Upper lobe of left lung (tissue), 6 donors: ENCODE data around the gene AKR1C1. TPM values are rescaled to one million over a fixed set of nuclear protein-coding genes. Genes with fewer than 3 reads are reported as not detected.
"Not testable (repeated sequence)": the region's sequence is repeated elsewhere in the genome, so short reads cannot be mapped to it uniquely, and the experiment has no call there.

Experiments used
- ATAC-seq, 2 donors: fragments of 200-7000 bp; cut with Tn5 transposase; one replicate each; pipeline ENCODE4 v1.9.1; 2022; ENCODE audit warnings: mild to moderate bottlenecking in 2 of 2, moderate library complexity in 2 of 2; ENCODE audit not compliant: low FRiP score in 2 of 2
- DNase-seq, 2 donors: peaks; one replicate each; pipeline ENCODE4 v3.0.0-alpha.2; 2019 to 2020
- H3K27ac ChIP-seq, 4 donors: fragments of 200-600 bp; sonication (generic); one replicate each; pipeline ENCODE4 v1.5.1; 2016 to 2019
- H3K27me3 ChIP-seq, 4 donors: fragments of 200-600 bp; sonication (generic); one replicate each; pipeline ENCODE4 v1.5.1; 2017 to 2019
- H3K36me3 ChIP-seq, 4 donors: fragments of 200-600 bp; sonication (generic); one replicate each; pipeline ENCODE4 v1.5.1; 2016 to 2019
- H3K4me1 ChIP-seq, 4 donors: fragments of 200-600 bp; sonication (generic); one replicate each; pipeline ENCODE4 v1.5.1; 2018 to 2019
- H3K4me3 ChIP-seq, 4 donors: fragments of 200-600 bp; sonication (generic); one replicate each; pipeline ENCODE4 v1.5.1; 2017 to 2019; ENCODE audit warnings: mild to moderate bottlenecking in 2 of 4, moderate library complexity in 1 of 4
- H3K9me3 ChIP-seq, 4 donors: fragments of 200-600 bp; sonication (generic); one replicate each; pipeline ENCODE4 v1.5.1; 2018 to 2019
- EP300 ChIP-seq, 4 donors: sonication (generic); formaldehyde crosslinking; IDR thresholded peaks; one replicate each; pipeline ENCODE4 v1.5.1; 2017; ENCODE audit warnings: antibody characterized with exemption in 4 of 4, control low read depth in 2 of 4
- POLR2A ChIP-seq, 4 donors: fragments of 450-650 bp; IDR thresholded peaks; one replicate each; pipeline ENCODE4 v1.5.1; 2016 to 2017; ENCODE audit warnings: antibody characterized with exemption in 4 of 4, mild to moderate bottlenecking in 2 of 4
- POLR2AphosphoS5 ChIP-seq, 2 donors: sonication (generic); formaldehyde crosslinking; IDR thresholded peaks; one replicate each; pipeline ENCODE4 v1.5.1; 2017; ENCODE audit warnings: antibody characterized with exemption in 2 of 2
- WGBS, 2 donors: methylation state at CpG; one replicate each; pipeline ENCODE4 v1.1.5; 2017 to 2018; 5-methylcytosine and 5-hydroxymethylcytosine counted together
- total RNA-seq, 6 donors: library from RNA; depleted of rRNA in 4 of 6; stranded (reverse); fragments of >200 nt in 4 of 6; gene quantifications; one replicate each; pipeline versions ENCODE4 v1.1.0 to v1.2.1, GENCODE V29; 2016 to 2021
- TF ChIP-seq, protein P1 (sequence below), 6 experiments: fragments of 450-650 bp in 4 of 6; fragments of 200-600 bp in 2 of 6; sonication (generic) in 2 of 6; IDR thresholded peaks; one replicate each; pipeline ENCODE4 v1.5.1; 2016 to 2019; ENCODE audit warnings: antibody characterized with exemption in 6 of 6
- donor health status: DM: no; HTN: no; CAD: no; lungs with moderate emphysema.
- donor health status: DM: no; HTN: yes; CAD: no; lungs with severe emphysema.

AKR1C1 gene
- total RNA-seq, 6 donors from 2014 or later = 38.2 to 103 (median 44.3) TPM

DNA sequence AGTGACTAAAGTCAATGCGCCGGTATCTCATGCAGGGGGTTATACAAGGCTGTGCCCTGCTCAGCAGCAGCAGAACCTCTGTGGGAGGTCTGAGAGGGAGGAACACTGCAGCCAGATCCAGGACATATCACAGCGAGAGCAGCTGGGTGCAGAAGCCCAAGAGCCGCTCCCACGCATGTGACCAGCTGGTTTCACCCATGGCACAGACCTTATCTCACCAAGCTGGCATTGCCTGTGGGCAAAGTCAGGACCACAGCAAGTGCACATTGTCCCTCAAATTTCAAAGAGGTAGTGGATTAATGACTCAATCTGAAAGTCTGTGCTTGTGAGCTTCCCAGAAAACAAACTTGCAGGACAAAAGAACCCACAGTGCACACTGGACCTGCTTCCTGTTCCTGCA lies 31.6 kb upstream of the AKR1C1 start:
- no peak for TF ChIP-seq EP300 (IDR thresholded peaks at IDR 0.05)
- TF ChIP-seq POLR2A (IDR thresholded peaks at IDR 0.05) = no peak
- TF ChIP-seq, protein P1, sequence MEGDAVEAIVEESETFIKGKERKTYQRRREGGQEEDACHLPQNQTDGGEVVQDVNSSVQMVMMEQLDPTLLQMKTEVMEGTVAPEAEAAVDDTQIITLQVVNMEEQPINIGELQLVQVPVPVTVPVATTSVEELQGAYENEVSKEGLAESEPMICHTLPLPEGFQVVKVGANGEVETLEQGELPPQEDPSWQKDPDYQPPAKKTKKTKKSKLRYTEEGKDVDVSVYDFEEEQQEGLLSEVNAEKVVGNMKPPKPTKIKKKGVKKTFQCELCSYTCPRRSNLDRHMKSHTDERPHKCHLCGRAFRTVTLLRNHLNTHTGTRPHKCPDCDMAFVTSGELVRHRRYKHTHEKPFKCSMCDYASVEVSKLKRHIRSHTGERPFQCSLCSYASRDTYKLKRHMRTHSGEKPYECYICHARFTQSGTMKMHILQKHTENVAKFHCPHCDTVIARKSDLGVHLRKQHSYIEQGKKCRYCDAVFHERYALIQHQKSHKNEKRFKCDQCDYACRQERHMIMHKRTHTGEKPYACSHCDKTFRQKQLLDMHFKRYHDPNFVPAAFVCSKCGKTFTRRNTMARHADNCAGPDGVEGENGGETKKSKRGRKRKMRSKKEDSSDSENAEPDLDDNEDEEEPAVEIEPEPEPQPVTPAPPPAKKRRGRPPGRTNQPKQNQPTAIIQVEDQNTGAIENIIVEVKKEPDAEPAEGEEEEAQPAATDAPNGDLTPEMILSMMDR (IDR thresholded peaks at IDR 0.05) = no peak
- TF ChIP-seq POLR2AphosphoS5 (IDR thresholded peaks at IDR 0.05) = no peak
- no peaks in the 10 kb centered on the region for H3K36me3 ChIP-seq
- 69 to 77% methylated on average over 5 of the region's 5 CpGs for WGBS, 2 donors
- H3K4me1 ChIP-seq = no peaks in the 10 kb centered on the region
- DNase-seq (no peak), ATAC-seq (no peak)
- no peaks in the 10 kb centered on the region for H3K9me3 ChIP-seq
- no peak overlapping the region for H3K4me3 ChIP-seq
- no peak overlapping the region for H3K27ac ChIP-seq
- H3K27me3 ChIP-seq = no peaks in the 10 kb centered on the region

GRCh38 chr10:4934391-4934987 lies 28.7 kb upstream of the AKR1C1 start:
- TF ChIP-seq POLR2AphosphoS5 (IDR thresholded peaks at IDR 0.05) (no peak), EP300 (IDR thresholded peaks at IDR 0.05) (no peak), POLR2A (IDR thresholded peaks at IDR 0.05) (no peak)
- TF ChIP-seq, protein P1 (IDR thresholded peaks at IDR 0.05) = no peak
- no peaks in the 10 kb centered on the region for H3K9me3 ChIP-seq
- no peaks in the 10 kb centered on the region for H3K4me1 ChIP-seq
- H3K27ac ChIP-seq = no peak overlapping the region
- ATAC-seq (no peak), DNase-seq (no peak)
- H3K36me3 ChIP-seq = no peaks in the 10 kb centered on the region
- H3K27me3 ChIP-seq = no peaks in the 10 kb centered on the region
- no peak overlapping the region for H3K4me3 ChIP-seq
- WGBS, 2 donors = 78 to 88% methylated on average over 7 of the region's 7 CpGs

DNA sequence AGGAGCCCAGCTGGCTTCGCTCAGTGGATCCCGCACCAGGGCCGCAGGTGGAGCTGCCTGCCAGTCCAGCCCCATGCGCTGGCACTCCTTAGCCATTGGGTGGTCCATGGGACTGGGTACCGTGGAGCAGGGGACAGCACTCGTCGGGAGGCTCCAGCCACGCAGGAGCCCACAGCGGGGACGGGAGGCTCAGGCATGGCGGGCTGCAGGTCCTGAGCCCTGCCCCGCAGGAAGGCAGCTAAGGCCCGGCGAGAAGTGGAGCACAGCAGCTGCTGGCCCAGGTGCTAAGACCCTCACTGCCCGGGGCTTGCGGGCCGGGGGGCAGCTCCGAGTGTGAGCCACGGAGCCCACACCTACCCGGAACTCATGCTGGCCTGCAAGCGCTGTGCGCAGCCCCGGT lies 25.9 kb upstream of the AKR1C1 start:
- Histone ChIP-seq H3K27me3 (no peaks in the 10 kb centered on the region), H3K4me3 (no peak overlapping the region), H3K27ac (no peak overlapping the region), H3K4me1 (peaks cover 0 to 8% (median 2%) of the 10 kb centered on the region in 4 donors), H3K9me3 (no peaks in the 10 kb centered on the region), H3K36me3 (no peaks in the 10 kb centered on the region)
- DNase-seq (peak in 1 of 2 donors; percentile 70), ATAC-seq (no peak)
- TF ChIP-seq EP300 (IDR thresholded peaks at IDR 0.05) (no peak), POLR2A (IDR thresholded peaks at IDR 0.05) (no peak), POLR2AphosphoS5 (IDR thresholded peaks at IDR 0.05) (no peak)
- TF ChIP-seq, protein P1 (IDR thresholded peaks at IDR 0.05) = no peak
- WGBS, 2 donors = 98 to 100% methylated on average over 20 to 22 of the region's 23 CpGs

GRCh38 chr10:4939224-4940072 lies 23.8 kb upstream of the AKR1C1 start:
- no peaks in the 10 kb centered on the region for H3K36me3 ChIP-seq
- H3K27ac ChIP-seq = no peak overlapping the region
- DNase-seq (no peak), ATAC-seq (peak in 1 of 2 donors; percentile 65)
- 68% methylated on average over 7 of the region's 7 CpGs for WGBS, 2 donors
- H3K4me3 ChIP-seq = no peak overlapping the region
- no peaks in the 10 kb centered on the region for H3K9me3 ChIP-seq
- no peaks in the 10 kb centered on the region for H3K27me3 ChIP-seq
- no peak for TF ChIP-seq POLR2AphosphoS5 (IDR thresholded peaks at IDR 0.05)
- TF ChIP-seq EP300 (IDR thresholded peaks at IDR 0.05) = no peak
- no peak for TF ChIP-seq POLR2A (IDR thresholded peaks at IDR 0.05)
- TF ChIP-seq, protein P1 (IDR thresholded peaks at IDR 0.05) = no peak
- H3K4me1 ChIP-seq = peaks cover 0 to 22% (median 4%) of the 10 kb centered on the region in 4 donors

DNA sequence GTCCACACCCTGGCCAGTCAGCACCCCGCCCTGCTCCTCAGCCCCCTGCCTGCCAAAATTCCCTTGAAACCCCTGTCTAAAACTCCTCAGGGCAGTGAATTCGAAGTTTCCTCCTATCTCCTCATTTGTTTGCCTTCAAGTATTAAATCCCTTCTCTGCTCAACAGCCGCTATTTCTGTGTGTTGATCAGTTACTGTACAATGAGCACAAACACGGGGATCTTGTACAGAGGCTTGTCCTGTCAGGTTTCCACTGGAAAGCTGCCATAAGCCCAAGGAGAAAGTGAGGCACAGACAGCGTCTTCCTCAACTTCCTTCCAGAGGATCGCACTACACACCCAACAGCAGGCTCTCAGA lies 23.2 kb upstream of the AKR1C1 start:
- not testable (repeated sequence) for DNase-seq, H3K36me3 ChIP-seq, ATAC-seq, H3K27me3 ChIP-seq, H3K9me3 ChIP-seq, H3K27ac ChIP-seq, H3K4me3 ChIP-seq
- 85% methylated on average over 6 of the region's 6 CpGs for WGBS, 2 donors
- peaks cover 0 to 22% (median 4%) of the 10 kb centered on the region in 4 donors for H3K4me1 ChIP-seq

DNA sequence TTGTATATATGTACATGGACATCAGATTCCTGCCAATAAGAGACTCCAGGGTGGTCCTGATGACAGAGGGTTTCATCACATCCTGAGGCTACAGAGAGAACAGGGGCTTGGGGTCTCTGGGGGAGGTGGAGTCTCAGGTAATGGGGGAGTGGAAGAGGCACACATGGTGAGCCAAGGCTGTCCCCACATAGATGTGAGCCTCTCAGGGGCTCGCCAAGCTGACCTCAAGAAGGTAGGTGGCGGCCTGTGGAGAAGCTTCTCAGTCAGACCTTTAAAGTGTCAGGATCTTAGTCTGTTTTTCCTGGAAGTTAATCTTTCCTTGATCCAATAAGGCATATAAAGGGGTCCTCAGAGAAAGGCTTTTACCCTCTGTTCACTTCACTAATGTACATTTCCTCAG lies 22.3 kb upstream of the AKR1C1 start:
- not testable (repeated sequence) for H3K36me3 ChIP-seq, H3K9me3 ChIP-seq, DNase-seq, H3K4me3 ChIP-seq, H3K27me3 ChIP-seq
- Histone ChIP-seq H3K4me1 (peaks cover 0 to 22% (median 4%) of the 10 kb centered on the region in 4 donors), H3K27ac (peak overlapping the region in 1 of 4 donors; percentile 27)
- ATAC-seq = peak in 1 of 2 donors; percentile 54
- 93 to 100% methylated on average over 2 of the region's 2 CpGs for WGBS, 2 donors
